GM21529 (cell line): ENCODE measurements around the gene SLC30A5.
"Not testable (repeated sequence)": the region's sequence is repeated elsewhere in the genome, so short reads cannot be mapped to it uniquely, and the experiment has no call there.

Experiments used
- ATAC-seq: cut with Tn5 transposase; IDR thresholded peaks from one replicate; pipeline ENCODE4 v1.9.1; 2021; ENCODE audit not compliant: unreplicated experiment

SLC30A5 gene

GRCh38 chr5:69093771-69094482 lies at the start of gene SLC30A5:
SLC30A5 (plus strand) TSS chr5:69094014; CDS start chr5:69094256, 242 bp downstream.
- ATAC-seq, result peak; percentile 98

- ATAC-seq, result not testable (repeated sequence)
These were observed 48.6 kb upstream of the SLC30A5 start for GRCh38 chr5:69045213-69045612.

GRCh38 chr5:69046375-69046957 lies 47.3 kb upstream of the SLC30A5 start:
- ATAC-seq, result no peak

GRCh38 chr5:69048230-69048629 lies 45.6 kb upstream of the SLC30A5 start:
- ATAC-seq, result no peak

GRCh38 chr5:69049151-69049550 lies 44.7 kb upstream of the SLC30A5 start:
- no peak for ATAC-seq

- ATAC-seq, result no peak
These were observed 44.0 kb upstream of the SLC30A5 start for GRCh38 chr5:69049796-69050195.

GRCh38 chr5:69050214-69050613 lies 43.6 kb upstream of the SLC30A5 start:
- no peak for ATAC-seq

GRCh38 chr5:69052181-69052580 lies 41.6 kb upstream of the SLC30A5 start:
- no peak for ATAC-seq

GRCh38 chr5:69074664-69075521 lies 18.9 kb upstream of the SLC30A5 start:
- ATAC-seq, result no peak

GRCh38 chr5:69075522-69076179 lies 18.2 kb upstream of the SLC30A5 start:
- ATAC-seq, result no peak

GRCh38 chr5:69078921-69079540 lies 14.8 kb upstream of the SLC30A5 start:
- no peak for ATAC-seq

GRCh38 chr5:69079556-69079955 lies 14.3 kb upstream of the SLC30A5 start:
- ATAC-seq, result no peak

GRCh38 chr5:69083412-69083811 lies 10.4 kb upstream of the SLC30A5 start:
- no peak for ATAC-seq

- no peak for ATAC-seq
These were observed 9.6 kb upstream of the SLC30A5 start for GRCh38 chr5:69084195-69084594.

GRCh38 chr5:69084903-69085302 lies 8.9 kb upstream of the SLC30A5 start:
- no peak for ATAC-seq

GRCh38 chr5:69086206-69086605 lies 7.6 kb upstream of the SLC30A5 start:
- no peak for ATAC-seq

GRCh38 chr5:69088006-69088405 lies 5.8 kb upstream of the SLC30A5 start:
- ATAC-seq, result not testable (repeated sequence)

GRCh38 chr5:69090158-69090557 lies 3.7 kb upstream of the SLC30A5 start:
- ATAC-seq, result no peak

GRCh38 chr5:69091771-69092170 lies 2.0 kb upstream of the SLC30A5 start:
- ATAC-seq, result no peak

GRCh38 chr5:69092969-69093368 lies 845 bp upstream of the SLC30A5 start:
- ATAC-seq, result no peak

GRCh38 chr5:69099302-69099701 lies 5.5 kb downstream of the SLC30A5 start:
- no peak for ATAC-seq
